GM18502 (cell line): ENCODE measurements around the gene KIF18B.

ENCODE experiments used
- ATAC-seq: cut with Tn5 transposase; IDR thresholded peaks from one replicate; pipeline ENCODE4 v1.9.1; 2021; ENCODE audit warnings: mild to moderate bottlenecking; ENCODE audit not compliant: unreplicated experiment, poor library complexity

The KIF18B gene

GRCh38 chr17:44884941-44885340 is 62.6 kb downstream of the KIF18B start:
- no peak for ATAC-seq

DNA sequence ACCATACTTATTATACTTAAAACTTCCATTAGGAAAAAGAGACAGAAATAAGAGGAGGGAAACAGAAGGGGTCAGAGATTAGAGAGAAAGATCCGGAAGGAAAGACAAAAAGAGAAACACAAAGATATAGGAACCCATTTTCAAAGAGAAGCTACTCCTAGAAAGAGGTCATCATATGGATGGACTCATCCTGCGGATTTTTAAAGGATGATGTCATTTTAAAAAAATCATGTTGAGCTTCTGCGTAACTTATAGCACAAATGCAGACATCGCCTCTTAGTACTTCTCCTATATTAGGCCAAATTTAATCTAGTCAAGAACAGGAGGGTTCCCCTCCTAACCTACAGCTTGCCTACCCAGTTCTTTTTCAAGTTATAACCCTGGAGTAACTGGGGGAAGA is 66.4 kb downstream of the KIF18B start:
- ATAC-seq = no peak

GRCh38 chr17:44880062-44880461 is 67.5 kb downstream of the KIF18B start:
- ATAC-seq = no peak

GRCh38 chr17:44879376-44879775 is 68.2 kb downstream of the KIF18B start:
- ATAC-seq = no peak

DNA sequence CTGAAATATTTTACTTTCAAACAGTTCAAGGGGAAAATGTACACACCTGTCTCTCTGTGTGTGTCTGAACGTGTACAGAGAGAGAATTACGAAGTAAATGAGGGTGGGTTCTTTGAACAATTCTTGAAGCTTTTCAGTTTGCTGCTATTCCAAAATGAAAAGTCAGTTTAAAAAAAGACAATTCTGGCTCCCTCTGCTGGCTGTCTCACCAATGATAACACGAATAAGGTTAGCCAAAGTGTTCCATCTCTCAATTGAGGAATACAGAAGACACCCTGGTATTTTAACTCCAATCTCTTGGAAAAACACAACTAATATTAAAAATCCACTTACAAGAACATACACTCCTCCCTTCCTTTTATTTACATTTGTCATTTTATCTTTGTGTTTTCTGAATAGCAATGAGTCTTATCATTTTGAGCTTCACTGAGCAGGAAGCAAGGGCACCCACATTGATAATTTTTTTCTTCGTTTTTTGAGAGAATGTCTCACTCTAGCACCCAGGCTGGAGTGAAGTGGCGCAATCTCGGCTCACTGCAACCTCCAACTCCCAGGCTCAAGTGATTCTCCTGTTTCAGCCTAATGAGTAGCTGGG is 68.8 kb downstream of the KIF18B start:
- no peak for ATAC-seq

DNA sequence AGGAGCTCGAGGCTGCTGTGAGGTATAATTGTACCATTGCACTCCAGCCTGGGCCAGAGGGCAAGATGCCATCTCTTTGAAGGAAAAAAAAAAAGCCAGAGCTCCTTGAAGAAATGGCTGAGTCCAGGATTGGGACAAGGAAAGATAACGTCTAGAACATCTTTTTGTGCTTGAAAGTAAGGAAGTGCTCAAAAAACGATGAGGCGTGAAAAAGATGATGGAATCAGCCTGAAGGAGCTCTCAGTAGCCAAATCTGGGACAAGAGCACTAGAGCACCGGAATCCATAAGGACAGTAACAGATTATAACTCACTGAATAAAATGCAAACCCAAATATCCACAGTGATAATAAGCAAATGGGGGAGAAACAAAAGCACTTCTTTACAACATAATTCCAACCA is 70.5 kb downstream of the KIF18B start:
- no peak for ATAC-seq

GRCh38 chr17:44875761-44876160 is 71.8 kb downstream of the KIF18B start:
- ATAC-seq = no peak
